Umbilical cord (tissue), 2 donors: Measurements from ENCODE around the gene OR52K2. TPM values are rescaled to one million over a fixed set of nuclear protein-coding genes. Genes with fewer than 3 reads are reported as not detected.
"Not testable (repeated sequence)": the region's sequence is repeated elsewhere in the genome, so short reads cannot be mapped to it uniquely, and the experiment has no call there.

Experiments
- DNase-seq: peaks from one replicate; pipeline ENCODE4 v3.0.0-alpha.2; 2015; ENCODE audit warnings: low spot score
- total RNA-seq: library from RNA; depleted of rRNA; stranded (reverse); fragments of >200 nt; gene quantifications from one replicate; pipeline ENCODE4 v1.2.3, GENCODE V29; 2014; ENCODE audit warnings: low replicate concordance; ENCODE audit not compliant: insufficient read depth

OR52K2 gene
- total RNA-seq: not detected

GRCh38 chr11:4448995-4449394, at the start of gene OR52K2:
Gene OR52K2, plus strand, starts transcription at chr11:4449295. Its CDS starts 45 bp downstream, at chr11:4449340.
- no peak for DNase-seq

- DNase-seq: not testable (repeated sequence)
Observed at GRCh38 chr11:4406206-4406605, 42.9 kb upstream of the OR52K2 start.

- no peak for DNase-seq
Observed at GRCh38 chr11:4416306-4416705, 32.8 kb upstream of the OR52K2 start.

- no peak for DNase-seq
Observed at GRCh38 chr11:4416816-4417215, 32.3 kb upstream of the OR52K2 start.

- DNase-seq: no peak
Observed at GRCh38 chr11:4418403-4418802, 30.7 kb upstream of the OR52K2 start.

GRCh38 chr11:4430051-4430450, 19.0 kb upstream of the OR52K2 start:
- DNase-seq: no peak

- DNase-seq: no peak
Observed at GRCh38 chr11:4433856-4434255, 15.2 kb upstream of the OR52K2 start.

- no peak for DNase-seq
Observed at GRCh38 chr11:4436411-4436810, 12.7 kb upstream of the OR52K2 start.

GRCh38 chr11:4441515-4441914, 7.6 kb upstream of the OR52K2 start:
- no peak for DNase-seq

- no peak for DNase-seq
Observed at GRCh38 chr11:4443232-4443891, 5.7 kb upstream of the OR52K2 start.

- no peak for DNase-seq
Observed at GRCh38 chr11:4453118-4453517, 4.0 kb downstream of the OR52K2 start.

- no peak for DNase-seq
Observed at GRCh38 chr11:4454021-4454420, 4.9 kb downstream of the OR52K2 start.

GRCh38 chr11:4455419-4455818, 6.3 kb downstream of the OR52K2 start:
- peak; percentile 36 for DNase-seq

- peak; percentile 17 for DNase-seq
Observed at GRCh38 chr11:4459500-4459899, 10.4 kb downstream of the OR52K2 start.

- no peak for DNase-seq
Observed at GRCh38 chr11:4460151-4460550, 11.1 kb downstream of the OR52K2 start.

- DNase-seq: no peak
Observed at GRCh38 chr11:4464216-4465159, 15.4 kb downstream of the OR52K2 start.

GRCh38 chr11:4465407-4465806, 16.3 kb downstream of the OR52K2 start:
- no peak for DNase-seq

- no peak for DNase-seq
Observed at GRCh38 chr11:4466131-4466870, 17.2 kb downstream of the OR52K2 start.

- DNase-seq: no peak
Observed at GRCh38 chr11:4466871-4467442, 17.9 kb downstream of the OR52K2 start.

- DNase-seq: no peak
Observed at GRCh38 chr11:4467811-4468606, 18.9 kb downstream of the OR52K2 start.

GRCh38 chr11:4479644-4480043, 30.5 kb downstream of the OR52K2 start:
- no peak for DNase-seq
